Activated CD8-positive, alpha-beta T cell treated with anti-CD3 and anti-CD28 coated beads for 36 hours (primary cell): ENCODE data around the gene ZNF76. TPM values are rescaled to one million over a fixed set of nuclear protein-coding genes. Genes with fewer than 3 reads are reported as not detected.

Source experiments
- ATAC-seq: fragments of 200-7000 bp; cut with Tn5 transposase; one replicate; pipeline ENCODE4 v1.10.0; 2021; ENCODE audit warnings: mild to moderate bottlenecking, moderate library complexity
- CTCF ChIA-PET: fragments of 350-600 bp; sonication (Branson Sonifier 250); formaldehyde crosslinking; loops from one replicate; lab custom pipeline; 2021; ENCODE audit warnings: antibody characterized with exemption; lab: Charles Lee
- POLR2A ChIA-PET: fragments of 350-600 bp; sonication (Branson Sonifier 250); formaldehyde crosslinking; loops from one replicate; lab custom pipeline; 2021; ENCODE audit warnings: antibody characterized with exemption; lab: Charles Lee
- DNase-seq: peaks from one replicate; pipeline ENCODE4 v3.0.0-alpha.2; 2020
- H3K27ac Mint-ChIP-seq: one replicate; pipeline ENCODE4 v1.8.0; 2021; ENCODE audit warnings: mild to moderate bottlenecking, mixed read lengths
- H3K27me3 Mint-ChIP-seq: one replicate; pipeline ENCODE4 v1.8.0; 2021; ENCODE audit warnings: mixed read lengths
- H3K36me3 Mint-ChIP-seq: one replicate; pipeline ENCODE4 v1.8.0; 2021; ENCODE audit warnings: low read depth, mixed read lengths
- H3K4me1 Mint-ChIP-seq: one replicate; pipeline ENCODE4 v1.8.0; 2021; ENCODE audit warnings: low read depth, mixed read lengths
- H3K4me3 Mint-ChIP-seq: one replicate; pipeline ENCODE4 v1.8.0; 2021; ENCODE audit warnings: mild to moderate bottlenecking, moderate library complexity, mixed read lengths
- H3K9me3 Mint-ChIP-seq: one replicate; pipeline ENCODE4 v1.8.0; 2021; ENCODE audit warnings: mixed read lengths
- CTCF ChIP-seq: fragments of 200-600 bp; IDR thresholded peaks from one replicate; pipeline ENCODE4 v1.8.0; 2022; ENCODE audit warnings: antibody characterized with exemption, mild to moderate bottlenecking
- intact Hi-C: fragments of 100-400 bp; cut with micrococcal nuclease; formaldehyde crosslinking; loops from one replicate; pipeline ENCODE4 v1.10.0; 2022
- total RNA-seq, 2 experiments: library from RNA; stranded (reverse); gene quantifications; one replicate each; pipeline ENCODE4 v1.2.3, GENCODE V29; 2021

ZNF76 gene
- total RNA-seq, 2 experiments from 2014 or later, result 34.4 to 35.2 TPM

- peaks cover 2% of the 10 kb centered on the region for H3K36me3 Mint-ChIP-seq
- ATAC-seq (no peak), DNase-seq (no peak)
- H3K9me3 Mint-ChIP-seq, result no peaks in the 10 kb centered on the region
- POLR2A ChIA-PET, result no interaction called here
- TF ChIP-seq CTCF, result no peak
- no peaks in the 10 kb centered on the region for H3K27me3 Mint-ChIP-seq
- H3K4me1 Mint-ChIP-seq, result no peaks in the 10 kb centered on the region
- H3K27ac Mint-ChIP-seq, result no peak overlapping the region
- CTCF ChIA-PET, result interaction anchor here (0.8 to 5.7 kb wide), 12 partner anchors 10 to 139 kb away, joined by 3 to 77 read pairs (median 13); partner anchors contain the start of gene ZNF76
- intact Hi-C loops, result no loop called here
- no peak overlapping the region for H3K4me3 Mint-ChIP-seq
These were observed 20.0 kb upstream of the ZNF76 start for GRCh38 chr6:35239581-35239980.

- Mint-ChIP-seq H3K4me1 (no peaks in the 10 kb centered on the region), H3K4me3 (no peak overlapping the region), H3K27me3 (no peaks in the 10 kb centered on the region), H3K9me3 (no peaks in the 10 kb centered on the region), H3K36me3 (peaks cover 2% of the 10 kb centered on the region), H3K27ac (no peak overlapping the region)
- peak; percentile 98 for TF ChIP-seq CTCF
- CTCF ChIA-PET, result interaction anchor here (0.6 to 5.7 kb wide), 48 partner anchors 9 to 1089 kb away, joined by 3 to 77 read pairs (median 4); partner anchors contain the start of genes ANKS1A, TCP11 and ZNF76
- intact Hi-C loops, result loop anchor here (5.0 kb wide), 1 partner anchor 99 kb away; the partner anchor contains the start of gene TCP11
- peak; percentile 95 for ATAC-seq
- POLR2A ChIA-PET, result interaction anchor here (0.6 to 1.6 kb wide), 5 partner anchors 93 to 763 kb away, joined by 3 read pairs; partner anchors contain the start of gene TAF11
- peak; percentile 84 for DNase-seq
These were observed 18.4 kb upstream of the ZNF76 start for GRCh38 chr6:35240838-35241801.

DNA sequence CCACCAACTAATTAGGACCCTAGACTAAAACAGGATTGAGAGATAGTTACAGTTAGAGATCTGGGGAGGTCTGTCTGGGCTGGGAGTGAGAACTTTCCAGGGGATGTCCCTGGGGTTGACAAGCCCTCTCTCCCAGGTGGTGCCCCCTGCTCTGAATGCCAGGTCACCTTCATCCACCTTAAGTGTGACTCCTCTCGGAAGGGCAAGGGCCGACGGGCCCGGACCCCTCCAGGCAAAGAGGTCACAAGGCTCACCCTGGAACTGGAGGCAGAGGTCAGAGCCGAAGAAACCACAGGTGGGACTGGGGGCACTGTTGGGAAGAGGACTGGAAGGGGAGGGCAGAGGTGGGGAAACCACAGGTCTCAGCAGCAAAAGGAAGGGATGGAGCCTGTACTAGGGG lies 17.0 kb upstream of the ZNF76 start:
- ChIA-PET CTCF (interaction anchor here (1.2 to 5.7 kb wide), 8 partner anchors 7 to 782 kb away, joined by 3 to 77 read pairs (median 48); partner anchors contain the start of gene ZNF76), POLR2A (no interaction called here)
- no peaks in the 10 kb centered on the region for H3K4me1 Mint-ChIP-seq
- H3K27ac Mint-ChIP-seq, result no peak overlapping the region
- no peak for ATAC-seq
- H3K36me3 Mint-ChIP-seq, result peaks cover 2% of the 10 kb centered on the region
- H3K9me3 Mint-ChIP-seq, result no peaks in the 10 kb centered on the region
- no peak for TF ChIP-seq CTCF
- no peak overlapping the region for H3K4me3 Mint-ChIP-seq
- no peaks in the 10 kb centered on the region for H3K27me3 Mint-ChIP-seq
- intact Hi-C loops, result loop anchor here (5.0 kb wide), 1 partner anchor 100 kb away; the partner anchor contains the start of gene TCP11
- no peak for DNase-seq

DNA sequence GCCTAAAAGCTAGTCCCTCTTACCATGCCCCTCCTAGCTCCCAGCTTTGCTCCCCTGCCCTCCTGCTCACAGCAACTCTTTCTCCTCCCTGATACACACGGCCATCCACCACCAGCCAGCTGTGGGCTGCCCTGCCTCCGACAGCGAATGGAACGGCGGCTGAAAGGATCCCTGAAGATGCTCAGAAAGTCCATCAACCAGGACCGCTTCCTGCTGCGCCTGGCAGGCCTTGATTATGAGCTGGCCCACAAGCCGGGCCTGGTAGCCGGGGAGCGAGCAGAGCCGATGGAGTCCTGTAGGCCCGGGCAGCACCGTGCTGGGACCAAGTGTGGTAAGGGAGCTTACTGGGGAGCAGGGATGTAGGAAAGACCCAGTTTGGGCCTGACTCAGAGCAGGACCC lies 16.6 kb upstream of the ZNF76 start:
- ATAC-seq, result no peak
- Mint-ChIP-seq H3K27me3 (no peaks in the 10 kb centered on the region), H3K27ac (no peak overlapping the region), H3K4me3 (no peak overlapping the region), H3K36me3 (peaks cover 2% of the 10 kb centered on the region), H3K4me1 (peaks cover 4% of the 10 kb centered on the region), H3K9me3 (no peaks in the 10 kb centered on the region)
- CTCF ChIA-PET, result interaction anchor here (3.1 to 5.7 kb wide), 4 partner anchors 14 to 144 kb away, joined by 10 to 74 read pairs (median 63); partner anchors contain the start of gene ZNF76
- no peak for TF ChIP-seq CTCF
- intact Hi-C loops, result loop anchor here (5.0 kb wide), 1 partner anchor 101 kb away; the partner anchor contains the start of gene TCP11
- no peak for DNase-seq
- POLR2A ChIA-PET, result no interaction called here
